ENCODE measurements around the gene C19orf73. TPM values are rescaled to one million over a fixed set of nuclear protein-coding genes. Genes with fewer than 3 reads are reported as not detected.

C19orf73 gene
- total and polyA plus RNA-seq, 2 donors from 2014 or later = 0.82 to 3.9 TPM

- H3K9ac ChIP-seq (ENCODE audit: low read length in 3 of 3) = no peak overlapping the region
- TF ChIP-seq CTCF (IDR thresholded peaks at IDR 0.05; ENCODE audit: borderline replicate concordance, extremely low read depth, insufficient read depth) = no peak
- intact Hi-C loops (cut with DNase I) = loop anchor here (10.0 kb wide), 1 partner anchor 112 kb away; no protein-coding TSS in a partner anchor
- no peaks in the 10 kb centered on the region for H3K9me3 ChIP-seq (ENCODE audit: control insufficient read depth in 2 of 3, insufficient read depth in 1 of 3, low read length in 3 of 3)
- FAIRE-seq (no peak), DNase-seq (no peak)
- H3K27me3 ChIP-seq (ENCODE audit: control insufficient read depth, insufficient read depth, low read length) = no peaks in the 10 kb centered on the region
- H3K27ac ChIP-seq (ENCODE audit: low read depth in 2 of 2, low read length in 2 of 2) = no peak overlapping the region
- peaks cover 0 to 6% (median 0%) of the 10 kb centered on the region in 3 donors for H3K4me1 ChIP-seq (ENCODE audit: control insufficient read depth in 2 of 3, insufficient read depth in 2 of 3, low read depth in 1 of 3, low read length in 3 of 3)
- H3K4me3 ChIP-seq (ENCODE audit: low read length in 3 of 3) = no peak overlapping the region
- H3K36me3 ChIP-seq (ENCODE audit: control insufficient read depth in 2 of 3, insufficient read depth in 3 of 3, low read length in 3 of 3) = peaks cover 15 to 62% (median 31%) of the 10 kb centered on the region in 3 donors
Observed at GRCh38 chr19:49102303-49102702, 16.6 kb downstream of the C19orf73 start.

- intact Hi-C loops (cut with DNase I) = loop anchor here (10.0 kb wide), 1 partner anchor 114 kb away; no protein-coding TSS in a partner anchor
- Histone ChIP-seq H3K9ac (ENCODE audit: low read length in 3 of 3) (no peak overlapping the region), H3K9me3 (ENCODE audit: control insufficient read depth in 2 of 3, insufficient read depth in 1 of 3, low read length in 3 of 3) (no peaks in the 10 kb centered on the region), H3K4me3 (ENCODE audit: low read length in 3 of 3) (no peak overlapping the region), H3K4me1 (ENCODE audit: control insufficient read depth in 2 of 3, insufficient read depth in 2 of 3, low read depth in 1 of 3, low read length in 3 of 3) (peaks cover 0 to 6% (median 0%) of the 10 kb centered on the region in 3 donors), H3K27ac (ENCODE audit: low read depth in 2 of 2, low read length in 2 of 2) (no peak overlapping the region), H3K27me3 (ENCODE audit: control insufficient read depth, insufficient read depth, low read length) (no peaks in the 10 kb centered on the region), H3K36me3 (ENCODE audit: control insufficient read depth in 2 of 3, insufficient read depth in 3 of 3, low read length in 3 of 3) (peaks cover 15 to 57% (median 25%) of the 10 kb centered on the region in 3 donors)
- FAIRE-seq = no peak
- no peak for TF ChIP-seq CTCF (IDR thresholded peaks at IDR 0.05; ENCODE audit: borderline replicate concordance, extremely low read depth, insufficient read depth)
- DNase-seq = no peak
Observed at GRCh38 chr19:49101160-49101559, 17.8 kb downstream of the C19orf73 start.

GRCh38 chr19:49098795-49099194 is 20.1 kb downstream of the C19orf73 start:
- Histone ChIP-seq H3K27me3 (ENCODE audit: control insufficient read depth, insufficient read depth, low read length) (no peaks in the 10 kb centered on the region), H3K4me3 (ENCODE audit: low read length in 3 of 3) (no peak overlapping the region), H3K9ac (ENCODE audit: low read length in 3 of 3) (no peak overlapping the region), H3K36me3 (ENCODE audit: control insufficient read depth in 2 of 3, insufficient read depth in 3 of 3, low read length in 3 of 3) (peaks cover 13 to 56% (median 18%) of the 10 kb centered on the region in 3 donors), H3K9me3 (ENCODE audit: control insufficient read depth in 2 of 3, insufficient read depth in 1 of 3, low read length in 3 of 3) (no peaks in the 10 kb centered on the region), H3K4me1 (ENCODE audit: control insufficient read depth in 2 of 3, insufficient read depth in 2 of 3, low read depth in 1 of 3, low read length in 3 of 3) (peaks cover 0 to 6% (median 0%) of the 10 kb centered on the region in 3 donors), H3K27ac (ENCODE audit: low read depth in 2 of 2, low read length in 2 of 2) (no peak overlapping the region)
- TF ChIP-seq CTCF (IDR thresholded peaks at IDR 0.05; ENCODE audit: borderline replicate concordance, extremely low read depth, insufficient read depth) = no peak
- intact Hi-C loops (cut with DNase I) = no loop called here
- no peak for FAIRE-seq
- no peak for DNase-seq
